ENCODE results near the gene C10orf105. TPM values are rescaled to one million over a fixed set of nuclear protein-coding genes. Genes with fewer than 3 reads are reported as not detected.

C10orf105 gene
- total RNA-seq, 1 experiment from 2014 or later, result not detected

DNA sequence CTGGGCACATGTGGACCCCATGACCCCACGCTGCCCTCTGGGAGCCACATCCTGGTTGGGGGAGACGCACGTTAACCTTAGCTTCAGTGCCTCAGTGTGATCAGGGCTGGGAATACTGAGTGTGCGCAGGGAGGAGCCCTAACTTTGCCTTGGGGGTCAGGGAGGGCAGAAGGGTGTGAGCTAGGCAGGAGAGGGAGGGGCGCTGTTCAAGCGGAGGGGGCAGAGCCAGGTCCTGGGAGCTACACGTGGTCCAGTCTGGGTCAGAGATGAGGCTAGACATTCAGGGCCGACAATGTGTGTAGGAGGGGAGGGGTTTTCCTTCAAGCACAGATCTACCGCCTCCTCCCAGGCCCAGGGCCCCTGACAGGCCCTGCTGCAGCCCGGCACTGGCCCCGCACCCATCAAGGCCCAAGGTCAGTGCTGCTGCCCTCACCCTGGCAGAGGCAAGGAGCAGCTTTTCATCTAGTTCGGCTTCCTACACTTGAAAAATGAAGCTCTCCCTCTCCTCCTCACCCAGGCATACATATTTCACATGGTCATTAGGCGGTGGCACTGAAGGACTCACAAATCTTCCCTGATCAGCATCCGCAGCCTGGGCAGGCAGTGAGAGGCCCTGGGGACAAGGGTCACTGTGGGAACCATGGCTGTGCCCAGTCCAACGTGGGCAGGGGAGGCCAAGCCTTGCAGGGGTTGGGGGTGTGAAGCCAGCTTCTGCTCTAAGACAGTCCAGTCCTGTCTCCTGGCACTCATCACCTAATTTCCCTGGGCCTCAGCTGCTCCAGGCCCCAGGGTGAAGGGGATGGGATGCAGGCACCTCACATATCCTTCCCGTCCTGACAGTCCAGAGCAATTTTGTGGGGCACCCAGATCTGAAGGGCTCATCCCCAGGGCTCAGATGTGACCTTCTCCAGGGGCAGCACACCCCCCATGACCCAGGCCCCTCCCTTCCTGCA lies 47.3 kb downstream of the C10orf105 start:
- no peak for DNase-seq (ENCODE audit: low read depth)
- in situ Hi-C loops (cut with HindIII; ENCODE audit: low pct_unique_long_range_greater_than_20kb, low sequenced_read_pairs), result no loop called here

DNA sequence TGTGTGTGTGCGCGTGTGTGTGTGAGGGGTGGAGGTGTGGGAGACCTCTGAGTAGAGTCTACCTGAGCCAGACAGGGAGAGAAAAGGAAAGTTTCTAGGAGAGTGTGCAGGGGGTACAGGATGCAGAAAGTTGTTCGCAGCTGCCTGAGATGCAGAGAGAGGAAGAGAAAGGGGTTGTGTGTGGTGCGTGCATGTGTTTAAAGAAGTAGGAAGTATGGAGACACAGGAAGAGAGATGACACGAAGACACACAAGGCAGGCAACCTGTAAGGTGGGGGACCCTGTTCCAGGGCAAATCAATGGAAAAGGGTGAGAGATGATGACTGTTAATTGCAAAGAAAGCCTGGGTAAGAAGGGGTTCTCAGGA lies 52.2 kb downstream of the C10orf105 start:
- no peak for DNase-seq (ENCODE audit: low read depth)
- in situ Hi-C loops (cut with HindIII; ENCODE audit: low pct_unique_long_range_greater_than_20kb, low sequenced_read_pairs), result no loop called here

DNA sequence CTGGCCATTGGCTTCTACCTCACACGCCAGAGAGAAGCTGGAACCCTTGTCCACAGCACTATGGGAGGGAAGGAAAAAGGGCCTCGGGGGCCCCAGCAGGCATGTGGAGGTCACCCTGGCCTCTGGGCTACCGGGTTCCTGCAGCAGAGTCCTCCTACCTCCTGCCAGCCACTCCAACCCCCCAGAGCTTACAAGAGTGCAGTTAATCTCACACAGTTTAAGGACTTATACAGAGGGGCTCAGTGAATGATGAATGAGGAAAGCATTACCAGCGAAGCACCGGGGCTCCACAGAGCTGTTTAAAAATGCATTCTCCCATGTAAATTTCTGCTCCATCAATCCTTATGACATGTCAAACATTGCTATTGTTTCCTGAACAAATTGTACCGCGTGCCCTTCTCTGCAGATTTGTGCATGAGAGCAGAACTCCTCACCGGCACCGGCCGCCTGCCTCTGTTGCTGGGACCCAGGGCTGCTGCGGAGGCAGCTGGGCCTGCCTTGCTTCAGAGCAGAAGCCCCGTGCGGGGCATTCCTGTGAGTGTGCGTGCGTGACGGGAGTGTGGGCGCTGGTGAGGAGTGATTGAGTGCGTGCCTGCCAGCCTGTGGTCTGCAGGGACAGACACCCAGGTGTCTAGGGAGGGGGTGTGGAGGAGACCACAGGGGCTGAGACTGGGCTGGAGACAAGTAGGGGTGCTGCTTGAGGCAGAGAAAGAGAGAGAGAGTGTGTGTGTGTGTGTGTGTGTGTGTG lies 52.8 kb downstream of the C10orf105 start:
- in situ Hi-C loops (cut with HindIII; ENCODE audit: low pct_unique_long_range_greater_than_20kb, low sequenced_read_pairs), result no loop called here
- DNase-seq (ENCODE audit: low read depth), result no peak

DNA sequence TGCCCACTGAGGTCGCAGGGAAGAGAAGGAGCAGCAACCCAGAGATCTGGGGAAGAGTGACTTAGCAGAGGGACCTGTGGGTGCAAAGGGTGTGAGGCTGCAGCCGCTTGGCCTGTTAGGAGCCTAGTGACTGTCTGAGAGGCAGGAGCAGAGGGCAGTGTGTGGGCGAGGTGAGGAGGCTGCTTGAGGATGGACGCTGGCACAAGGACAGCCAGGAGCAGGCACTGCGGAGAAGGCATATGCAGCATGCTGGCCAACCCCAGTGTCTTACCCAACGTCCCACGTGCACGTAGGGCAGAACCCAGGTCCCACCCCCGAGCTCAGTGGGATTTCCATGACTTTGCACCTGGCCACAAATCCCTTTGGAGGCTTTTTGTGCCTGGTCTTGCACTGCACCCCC lies 54.1 kb downstream of the C10orf105 start:
- in situ Hi-C loops (cut with HindIII; ENCODE audit: low pct_unique_long_range_greater_than_20kb, low sequenced_read_pairs), result no loop called here

DNA sequence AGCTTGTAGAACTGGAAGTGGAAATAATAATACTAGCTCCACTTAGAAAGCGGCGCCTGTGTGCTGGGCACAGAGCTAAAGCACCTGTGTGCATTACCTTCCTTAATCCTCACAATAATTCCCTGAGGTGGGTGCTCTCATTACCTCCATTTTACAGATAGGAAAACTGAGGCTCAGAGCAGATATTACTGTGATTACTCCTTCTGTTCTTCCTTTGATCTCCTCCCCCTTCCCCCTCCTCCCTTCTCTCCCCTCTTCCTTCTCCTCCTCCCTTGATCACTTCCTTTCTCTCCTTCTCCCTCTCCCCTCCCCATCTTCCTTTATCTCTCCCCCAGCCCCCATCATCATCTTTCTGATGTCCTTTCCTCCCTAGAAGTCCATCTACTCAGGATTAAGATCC lies 55.0 kb downstream of the C10orf105 start:
- no peak for DNase-seq (ENCODE audit: low read depth)
- in situ Hi-C loops (cut with HindIII; ENCODE audit: low pct_unique_long_range_greater_than_20kb, low sequenced_read_pairs), result no loop called here

More for the DNA sequence above, 54.1 kb downstream of the C10orf105 start:
- no peak for DNase-seq (ENCODE audit: low read depth)

DNA sequence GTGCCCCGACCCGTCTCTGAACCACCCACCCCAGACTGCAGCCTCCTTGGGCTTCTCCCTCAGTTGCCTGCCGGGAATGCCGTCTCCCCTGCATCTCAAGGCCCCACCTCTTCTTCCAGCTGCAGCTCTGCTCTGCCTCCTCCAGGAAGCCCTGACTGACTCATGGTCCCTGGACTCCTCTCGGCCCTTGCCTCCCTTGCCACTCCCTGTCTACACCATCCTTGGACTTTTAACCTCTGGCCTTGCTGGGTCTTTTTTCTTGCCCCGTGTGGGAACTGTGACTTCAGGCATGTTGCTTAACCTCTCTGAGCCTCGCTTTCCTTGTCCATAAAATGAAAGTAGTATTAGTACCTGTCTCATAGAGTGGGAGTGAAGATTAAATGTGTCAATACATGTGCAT lies 56.3 kb downstream of the C10orf105 start:
- DNase-seq (ENCODE audit: low read depth), result no peak
- in situ Hi-C loops (cut with HindIII; ENCODE audit: low pct_unique_long_range_greater_than_20kb, low sequenced_read_pairs), result no loop called here

DNA sequence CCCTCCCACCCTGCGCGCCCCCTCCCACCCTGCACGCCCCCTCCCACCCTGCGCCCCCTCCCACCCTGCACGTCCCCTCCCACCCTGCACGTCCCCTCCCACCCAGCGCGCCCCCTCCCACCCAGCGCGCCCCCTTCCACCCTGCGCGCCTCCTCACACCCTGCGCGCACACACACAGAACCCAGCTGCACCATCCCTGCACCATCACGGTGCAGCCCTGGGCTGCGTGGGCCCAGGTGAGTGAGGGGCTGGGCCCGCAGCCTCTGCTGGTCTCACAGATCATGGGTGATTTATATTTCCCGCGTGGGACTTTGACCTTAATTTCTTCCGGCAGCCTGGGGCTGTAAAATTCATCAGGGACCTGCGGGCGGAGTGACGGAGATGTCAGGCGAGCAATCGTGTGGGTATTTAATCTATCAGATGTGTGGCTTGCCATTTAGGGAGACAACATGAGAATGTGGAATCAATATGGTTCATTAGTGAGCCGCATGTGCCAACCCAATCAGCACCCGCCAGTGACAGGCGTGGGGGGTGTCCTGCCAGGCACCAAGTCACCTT lies 57.7 kb downstream of the C10orf105 start:
- DNase-seq (ENCODE audit: low read depth), result no peak
- in situ Hi-C loops (cut with HindIII; ENCODE audit: low pct_unique_long_range_greater_than_20kb, low sequenced_read_pairs), result no loop called here

Other genes with a start within 250 kb of the C10orf105 start
- 11.7 and 11.8 TPM in 2 replicates for gene VSIR, start 53.7 kb upstream of the C10orf105 start, total RNA-seq (2014; rRNA removed; shearing (Covaris generic); ENCODE audit: low replicate concordance)
- gene PSAP, start 131.5 kb upstream of the C10orf105 start, total RNA-seq (2014; rRNA removed; shearing (Covaris generic); ENCODE audit: low replicate concordance), result 1,521 and 1,603 TPM in 2 replicates
- gene CHST3, start 244.6 kb upstream of the C10orf105 start, total RNA-seq (2014; rRNA removed; shearing (Covaris generic); ENCODE audit: low replicate concordance), result 45.2 and 49.3 TPM in 2 replicates

All from Caki2 (cell line).